Measurements from ENCODE around the gene F5.

F5 gene

GRCh38 chr1:169586395-169587255, at the start of gene F5:
TSS of gene F5 (minus strand) at chr1:169586481. CDS start at chr1:169586386, 95 bp downstream.
- peak; percentile 83 for DNase-seq

GRCh38 chr1:169634877-169635276, 48.6 kb upstream of the F5 start:
- DNase-seq, result no peak

- DNase-seq, result no peak
These were observed 47.9 kb upstream of the F5 start for GRCh38 chr1:169634145-169634544.

GRCh38 chr1:169631249-169631648, 45.0 kb upstream of the F5 start:
- no peak for DNase-seq

GRCh38 chr1:169630006-169630405, 43.7 kb upstream of the F5 start, which contains the start of gene SELP:
TSS of gene SELP (minus strand) at chr1:169630124. CDS start at chr1:169630074, 50 bp downstream.
- DNase-seq, result no peak

GRCh38 chr1:169624912-169625311, 38.6 kb upstream of the F5 start:
- no peak for DNase-seq

- DNase-seq, result no peak
These were observed 37.8 kb upstream of the F5 start for GRCh38 chr1:169624122-169624521.

GRCh38 chr1:169623132-169623926, 37.0 kb upstream of the F5 start:
- DNase-seq, result no peak

- DNase-seq, result no peak
These were observed 34.3 kb upstream of the F5 start for GRCh38 chr1:169620565-169620964.

- no peak for DNase-seq
These were observed 32.1 kb upstream of the F5 start for GRCh38 chr1:169618367-169618766.

GRCh38 chr1:169615803-169616202, 29.5 kb upstream of the F5 start:
- no peak for DNase-seq

GRCh38 chr1:169610858-169611257, 24.6 kb upstream of the F5 start:
- no peak for DNase-seq

- no peak for DNase-seq
These were observed 23.8 kb upstream of the F5 start for GRCh38 chr1:169610108-169610507.

GRCh38 chr1:169608226-169608625, 21.9 kb upstream of the F5 start:
- DNase-seq, result no peak

- DNase-seq, result no peak
These were observed 18.7 kb upstream of the F5 start for GRCh38 chr1:169604781-169605560.

- DNase-seq, result no peak
These were observed 15.0 kb upstream of the F5 start for GRCh38 chr1:169601096-169601881.

- no peak for DNase-seq
These were observed 9.8 kb upstream of the F5 start for GRCh38 chr1:169595764-169596711.

- no peak for DNase-seq
These were observed 8.1 kb upstream of the F5 start for GRCh38 chr1:169594391-169594790.

- no peak for DNase-seq
These were observed 4.7 kb upstream of the F5 start for GRCh38 chr1:169590932-169591331.

- no peak for DNase-seq
These were observed 2.7 kb upstream of the F5 start for GRCh38 chr1:169588785-169589485.
